GM13976 (cell line): ENCODE data around the gene TMEM95.
A peak's percentile ranks its signal among the peaks of the same experiment; 100 is the strongest.

Experiments
- DNase-seq: peaks from one replicate; pipeline ENCODE4 v3.0.0; 2012; ENCODE audit warnings: low spot score
- CTCF ChIP-seq: IDR thresholded peaks from 2 replicates; pipeline ENCODE4 v1.5.1; 2012; ENCODE audit warnings: borderline replicate concordance, mild to moderate bottlenecking; ENCODE audit not compliant: insufficient read depth; ENCODE audit errors: extremely low read depth, missing control alignments, control extremely low read depth
- in situ Hi-C: fragments of 300-500 bp; cut with MboI; formaldehyde crosslinking; loops from one replicate; pipeline ENCODE4 v1.12.0; 2022; ENCODE audit warnings: low sequenced_read_pairs, mixed read lengths, inconsistent platforms; ENCODE audit not compliant: unreplicated experiment

Gene TMEM95

GRCh38 chr17:7317161-7317803, 37.7 kb upstream of the TMEM95 start:
- in situ Hi-C loops = no loop called here
- TF ChIP-seq CTCF = no peak
- no peak for DNase-seq

- DNase-seq = no peak
- TF ChIP-seq CTCF = no peak
- in situ Hi-C loops = no loop called here
These were observed 36.7 kb upstream of the TMEM95 start for GRCh38 chr17:7318121-7318860.

- DNase-seq = no peak
- no peak for TF ChIP-seq CTCF
- in situ Hi-C loops = no loop called here
These were observed 33.5 kb upstream of the TMEM95 start for GRCh38 chr17:7321466-7321865.

- TF ChIP-seq CTCF = no peak
- no peak for DNase-seq
- in situ Hi-C loops = no loop called here
These were observed 32.3 kb upstream of the TMEM95 start for GRCh38 chr17:7322520-7323194.

- peak; percentile 83 for TF ChIP-seq CTCF
- in situ Hi-C loops = no loop called here
- DNase-seq = peak; percentile 83
These were observed 31.1 kb upstream of the TMEM95 start for GRCh38 chr17:7323731-7324437.

- no peak for TF ChIP-seq CTCF
- DNase-seq = no peak
- in situ Hi-C loops = no loop called here
These were observed 30.5 kb upstream of the TMEM95 start for GRCh38 chr17:7324438-7324779.
